SH-SY5Y (cell line): Measurements from ENCODE around the gene DLG2.

Experiments
- GATA2 ChIP-seq: IDR thresholded peaks from 2 replicates; pipeline ENCODE4 v1.6.1; 2011; ENCODE audit warnings: mild to moderate bottlenecking, low read depth, low read length
- GATA3 ChIP-seq: IDR thresholded peaks from 2 replicates; pipeline ENCODE4 v1.6.1; 2011; ENCODE audit warnings: low read depth, mild to moderate bottlenecking, low read length, moderate library complexity

- TF ChIP-seq GATA3: no peak
- TF ChIP-seq GATA2: no peak
These were observed 1939.4 kb downstream of the DLG2 start for GRCh38 chr11:83687787-83688186.
